ENCODE measurements around the gene TMCO2. TPM values are rescaled to one million over a fixed set of nuclear protein-coding genes. Genes with fewer than 3 reads are reported as not detected.

TMCO2 gene
- total RNA-seq (2022) (not detected in 2 replicates), Bru-seq, nascent RNA (percentile 35 among the genes with signal in this experiment), BruChase-seq, experiment 1, labeled RNA remaining after a 6-hour chase (percentile 43 among the genes with signal in this experiment), BruChase-seq, experiment 2, labeled RNA remaining after a 2-hour chase (percentile 36 among the genes with signal in this experiment)
- long read RNA-seq = 0 reads

DNA sequence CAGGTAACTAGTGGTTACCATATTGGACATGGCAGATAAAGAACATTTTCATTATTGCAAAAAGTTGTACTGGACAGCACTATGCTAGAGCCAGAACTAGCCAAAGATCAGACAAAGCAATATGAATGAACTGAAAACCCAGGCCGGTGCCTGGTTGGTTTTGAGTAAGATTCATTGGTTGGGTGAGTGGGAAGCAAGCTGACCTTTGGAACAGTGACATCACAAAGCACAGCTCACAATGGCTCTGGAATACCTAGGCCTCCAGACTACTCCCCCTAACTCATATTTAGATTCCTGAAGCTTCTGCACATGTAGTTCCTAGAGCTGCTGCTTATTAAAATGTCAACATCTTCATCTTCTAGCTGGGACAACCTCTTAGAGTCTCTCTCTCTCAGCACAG, at the start of gene TMCO2:
TMCO2 (plus strand) TSS at position 283 of the 400 bp plus-strand sequence; CDS start at position 340, 57 bp downstream.
- DNase-seq (ENCODE audit: unreplicated experiment) = no peak
- ChIA-PET POLR2A (interaction anchor here (0.6 to 1.4 kb wide), 2 partner anchors 9 to 81 kb away, joined by 3 read pairs; no protein-coding TSS in a partner anchor), CTCF (interaction anchor here (0.6 to 0.7 kb wide), 2 partner anchors 95 to 157 kb away, joined by 3 read pairs; no protein-coding TSS in a partner anchor)

DNA sequence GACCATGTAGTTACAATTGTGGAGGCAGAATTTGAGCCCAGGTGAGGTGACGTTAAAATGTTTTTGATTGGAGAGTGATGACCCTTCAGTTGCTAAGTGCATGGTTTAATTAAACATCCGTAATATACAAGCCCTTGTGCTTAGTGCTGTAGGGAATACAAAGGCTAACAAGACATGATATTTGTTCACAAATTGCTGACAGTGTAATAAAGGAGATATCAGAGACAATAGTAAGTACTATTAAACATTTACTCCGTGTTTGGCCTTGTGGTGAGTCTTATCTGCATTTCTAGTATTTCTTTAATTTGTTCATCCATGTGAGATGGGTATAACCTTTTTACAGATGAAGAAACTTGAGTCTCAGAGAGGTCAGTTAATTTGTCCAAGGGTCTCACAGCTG, 48.6 kb upstream of the TMCO2 start:
- DNase-seq (ENCODE audit: unreplicated experiment) = no peak
- intact Hi-C loops (cut with micrococcal nuclease) = no loop called here
- Mint-ChIP-seq H3K27ac (ENCODE audit: low read depth, unreplicated experiment) (no peak overlapping the region), H3K9me3 (ENCODE audit: unreplicated experiment) (no peaks in the 10 kb centered on the region), H3K4me1 (ENCODE audit: insufficient read depth, unreplicated experiment) (no peaks in the 10 kb centered on the region), H3K27me3 (ENCODE audit: insufficient read depth, unreplicated experiment) (no peaks in the 10 kb centered on the region), H3K36me3 (ENCODE audit: insufficient read depth, unreplicated experiment) (peaks cover 12% of the 10 kb centered on the region), H3K4me3 (ENCODE audit: unreplicated experiment) (no peak overlapping the region)
- no TSS peak for BruUV-seq (replicated peaks)
- ChIA-PET POLR2A (no interaction called here), CTCF (interaction anchor here (0.8 kb wide), 1 partner anchor 56 kb away, joined by 3 read pairs; no protein-coding TSS in a partner anchor)
- no peak for TF ChIP-seq CTCF (IDR thresholded peaks at IDR 0.05; ENCODE audit: unreplicated experiment)

More for the DNA sequence above, at the start of gene TMCO2:
- H3K36me3 Mint-ChIP-seq (ENCODE audit: insufficient read depth, unreplicated experiment) = no peaks in the 10 kb centered on the region
- no peak for TF ChIP-seq CTCF (IDR thresholded peaks at IDR 0.05; ENCODE audit: unreplicated experiment)
- H3K27ac Mint-ChIP-seq (ENCODE audit: low read depth, unreplicated experiment) = no peak within 1 kb of the TSS
- peaks cover 7% of the 10 kb centered on the region for H3K4me1 Mint-ChIP-seq (ENCODE audit: insufficient read depth, unreplicated experiment)
- H3K9me3 Mint-ChIP-seq (ENCODE audit: unreplicated experiment) = no peaks in the 10 kb centered on the region
- intact Hi-C loops (cut with micrococcal nuclease) = no loop called here
- no peak within 1 kb of the TSS for H3K4me3 Mint-ChIP-seq (ENCODE audit: unreplicated experiment)
- no TSS peak for BruUV-seq (replicated peaks)
- no peaks in the 10 kb centered on the region for H3K27me3 Mint-ChIP-seq (ENCODE audit: insufficient read depth, unreplicated experiment)

- no TSS peak for BruUV-seq (replicated peaks)
- no peaks in the 10 kb centered on the region for H3K9me3 Mint-ChIP-seq (ENCODE audit: unreplicated experiment)
- no peak overlapping the region for H3K4me3 Mint-ChIP-seq (ENCODE audit: unreplicated experiment)
- no peak for DNase-seq (ENCODE audit: unreplicated experiment)
- no peaks in the 10 kb centered on the region for H3K27me3 Mint-ChIP-seq (ENCODE audit: insufficient read depth, unreplicated experiment)
- peaks cover 34% of the 10 kb centered on the region for H3K36me3 Mint-ChIP-seq (ENCODE audit: insufficient read depth, unreplicated experiment)
- CTCF ChIA-PET = interaction anchor here (0.6 to 0.7 kb wide), 2 partner anchors 101 to 112 kb away, joined by 3 read pairs; no protein-coding TSS in a partner anchor
- POLR2A ChIA-PET = interaction anchor here (1.3 kb wide), 1 partner anchor 9 kb away, joined by 3 read pairs; no protein-coding TSS in a partner anchor
- intact Hi-C loops (cut with micrococcal nuclease) = no loop called here
- H3K27ac Mint-ChIP-seq (ENCODE audit: low read depth, unreplicated experiment) = no peak overlapping the region
- no peak for TF ChIP-seq CTCF (IDR thresholded peaks at IDR 0.05; ENCODE audit: unreplicated experiment)
- H3K4me1 Mint-ChIP-seq (ENCODE audit: insufficient read depth, unreplicated experiment) = no peaks in the 10 kb centered on the region
Measured at GRCh38 chr1:40204856-40205255, 42.9 kb upstream of the TMCO2 start.

- BruUV-seq (replicated peaks) = no TSS peak
- intact Hi-C loops (cut with micrococcal nuclease) = no loop called here
- Mint-ChIP-seq H3K9me3 (ENCODE audit: unreplicated experiment) (no peaks in the 10 kb centered on the region), H3K4me3 (ENCODE audit: unreplicated experiment) (no peak overlapping the region), H3K4me1 (ENCODE audit: insufficient read depth, unreplicated experiment) (peaks cover 5% of the 10 kb centered on the region), H3K27me3 (ENCODE audit: insufficient read depth, unreplicated experiment) (no peaks in the 10 kb centered on the region), H3K36me3 (ENCODE audit: insufficient read depth, unreplicated experiment) (peaks cover 21% of the 10 kb centered on the region), H3K27ac (ENCODE audit: low read depth, unreplicated experiment) (no peak overlapping the region)
- ChIA-PET POLR2A (interaction anchor here (0.6 kb wide), 1 partner anchor 31 kb away, joined by 3 read pairs; no protein-coding TSS in a partner anchor), CTCF (interaction anchor here (0.6 to 0.9 kb wide), 3 partner anchors 9 to 125 kb away, joined by 3 read pairs; no protein-coding TSS in a partner anchor)
- no peak for TF ChIP-seq CTCF (IDR thresholded peaks at IDR 0.05; ENCODE audit: unreplicated experiment)
- DNase-seq (ENCODE audit: unreplicated experiment) = no peak
Measured at GRCh38 chr1:40210511-40211204, 37.1 kb upstream of the TMCO2 start.

Measured in MCF 10A (cell line).